Measurements from ENCODE around the gene VNN1. TPM values are rescaled to one million over a fixed set of nuclear protein-coding genes. Genes with fewer than 3 reads are reported as not detected.

The VNN1 gene
- total RNA-seq, 1 donor from 2014 or later = not detected

DNA sequence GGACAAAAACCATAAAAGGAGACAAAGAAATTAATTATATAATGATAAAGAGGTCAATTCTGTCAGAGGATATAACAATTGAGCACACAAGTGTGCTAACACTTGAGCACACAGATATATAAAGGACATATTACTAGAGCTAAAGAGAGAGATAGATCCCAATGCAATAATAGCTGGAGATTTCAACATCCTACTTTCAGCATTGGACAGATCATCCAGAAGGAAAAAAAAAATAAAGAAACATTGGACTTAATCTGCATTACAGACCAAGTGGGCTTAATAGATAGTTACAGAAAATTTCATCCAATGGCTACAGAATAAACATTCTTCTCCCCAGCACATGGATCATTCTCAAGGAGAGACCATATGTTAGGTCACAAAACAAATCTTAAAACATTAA is 9.9 kb downstream of the VNN1 start:
- TF ChIP-seq, protein P1, sequence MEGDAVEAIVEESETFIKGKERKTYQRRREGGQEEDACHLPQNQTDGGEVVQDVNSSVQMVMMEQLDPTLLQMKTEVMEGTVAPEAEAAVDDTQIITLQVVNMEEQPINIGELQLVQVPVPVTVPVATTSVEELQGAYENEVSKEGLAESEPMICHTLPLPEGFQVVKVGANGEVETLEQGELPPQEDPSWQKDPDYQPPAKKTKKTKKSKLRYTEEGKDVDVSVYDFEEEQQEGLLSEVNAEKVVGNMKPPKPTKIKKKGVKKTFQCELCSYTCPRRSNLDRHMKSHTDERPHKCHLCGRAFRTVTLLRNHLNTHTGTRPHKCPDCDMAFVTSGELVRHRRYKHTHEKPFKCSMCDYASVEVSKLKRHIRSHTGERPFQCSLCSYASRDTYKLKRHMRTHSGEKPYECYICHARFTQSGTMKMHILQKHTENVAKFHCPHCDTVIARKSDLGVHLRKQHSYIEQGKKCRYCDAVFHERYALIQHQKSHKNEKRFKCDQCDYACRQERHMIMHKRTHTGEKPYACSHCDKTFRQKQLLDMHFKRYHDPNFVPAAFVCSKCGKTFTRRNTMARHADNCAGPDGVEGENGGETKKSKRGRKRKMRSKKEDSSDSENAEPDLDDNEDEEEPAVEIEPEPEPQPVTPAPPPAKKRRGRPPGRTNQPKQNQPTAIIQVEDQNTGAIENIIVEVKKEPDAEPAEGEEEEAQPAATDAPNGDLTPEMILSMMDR (IDR thresholded peaks at IDR 0.05) = no peak
- Mint-ChIP-seq H3K27ac (ENCODE audit: unreplicated experiment) (no peak overlapping the region), H3K4me3 (ENCODE audit: unreplicated experiment) (no peak overlapping the region), H3K36me3 (ENCODE audit: unreplicated experiment) (no peaks in the 10 kb centered on the region), H3K4me1 (ENCODE audit: unreplicated experiment) (no peaks in the 10 kb centered on the region), H3K27me3 (ENCODE audit: unreplicated experiment) (peaks cover 18% of the 10 kb centered on the region), H3K9me3 (ENCODE audit: unreplicated experiment) (peaks cover 18% of the 10 kb centered on the region)
- no peak for DNase-seq (ENCODE audit: extremely low spot score, unreplicated experiment)

DNA sequence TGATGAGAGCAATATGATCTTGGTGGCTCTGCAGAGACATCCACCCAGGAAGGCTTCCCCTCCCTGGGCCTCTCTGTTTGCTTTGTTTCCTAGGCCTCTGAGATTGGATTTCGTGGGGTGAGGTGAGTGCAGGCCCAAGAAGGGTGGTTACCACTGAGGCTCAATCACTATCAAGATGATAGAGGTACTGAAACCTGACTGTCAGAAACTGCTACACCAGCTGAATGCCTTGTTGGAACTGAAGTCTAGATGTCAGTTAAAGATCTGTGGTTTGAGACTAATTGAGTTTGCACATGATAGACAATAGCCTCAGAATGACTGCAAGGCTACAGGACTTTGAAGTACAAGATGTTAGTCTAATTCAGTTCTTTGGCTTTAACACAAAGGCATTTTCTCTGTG is 15.2 kb downstream of the VNN1 start:
- DNase-seq (ENCODE audit: extremely low spot score, unreplicated experiment) = no peak
- Mint-ChIP-seq H3K36me3 (ENCODE audit: unreplicated experiment) (no peaks in the 10 kb centered on the region), H3K4me1 (ENCODE audit: unreplicated experiment) (no peaks in the 10 kb centered on the region), H3K27ac (ENCODE audit: unreplicated experiment) (no peak overlapping the region), H3K27me3 (ENCODE audit: unreplicated experiment) (peaks cover 12% of the 10 kb centered on the region), H3K4me3 (ENCODE audit: unreplicated experiment) (no peak overlapping the region), H3K9me3 (ENCODE audit: unreplicated experiment) (peaks cover 10% of the 10 kb centered on the region)
- TF ChIP-seq, protein P1 (IDR thresholded peaks at IDR 0.05) = no peak

DNA sequence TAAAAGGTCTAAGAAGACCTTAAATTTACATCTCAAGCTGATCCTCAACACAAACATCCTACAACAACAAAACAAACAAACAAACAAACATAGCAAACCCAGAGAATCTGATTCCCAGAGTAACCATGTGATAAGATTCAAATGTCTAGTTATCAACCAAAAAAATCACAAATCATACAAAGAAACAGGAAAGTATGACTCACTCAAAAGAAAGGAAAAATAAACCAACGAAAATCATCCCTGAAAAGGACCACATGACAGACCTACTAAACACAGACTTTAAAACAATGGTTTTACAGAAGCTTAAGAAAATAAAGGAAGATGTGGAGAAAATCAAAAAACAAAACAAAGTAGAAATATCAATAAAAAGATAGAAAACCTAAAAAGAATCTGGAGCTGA is 18.1 kb downstream of the VNN1 start:
- no peaks in the 10 kb centered on the region for H3K36me3 Mint-ChIP-seq (ENCODE audit: unreplicated experiment)
- peaks cover 10% of the 10 kb centered on the region for H3K9me3 Mint-ChIP-seq (ENCODE audit: unreplicated experiment)
- H3K4me1 Mint-ChIP-seq (ENCODE audit: unreplicated experiment) = no peaks in the 10 kb centered on the region
- no peak for DNase-seq (ENCODE audit: extremely low spot score, unreplicated experiment)
- no peak overlapping the region for H3K4me3 Mint-ChIP-seq (ENCODE audit: unreplicated experiment)
- TF ChIP-seq, protein P1 (IDR thresholded peaks at IDR 0.05) = no peak
- H3K27ac Mint-ChIP-seq (ENCODE audit: unreplicated experiment) = no peak overlapping the region
- H3K27me3 Mint-ChIP-seq (ENCODE audit: unreplicated experiment) = peaks cover 12% of the 10 kb centered on the region

DNA sequence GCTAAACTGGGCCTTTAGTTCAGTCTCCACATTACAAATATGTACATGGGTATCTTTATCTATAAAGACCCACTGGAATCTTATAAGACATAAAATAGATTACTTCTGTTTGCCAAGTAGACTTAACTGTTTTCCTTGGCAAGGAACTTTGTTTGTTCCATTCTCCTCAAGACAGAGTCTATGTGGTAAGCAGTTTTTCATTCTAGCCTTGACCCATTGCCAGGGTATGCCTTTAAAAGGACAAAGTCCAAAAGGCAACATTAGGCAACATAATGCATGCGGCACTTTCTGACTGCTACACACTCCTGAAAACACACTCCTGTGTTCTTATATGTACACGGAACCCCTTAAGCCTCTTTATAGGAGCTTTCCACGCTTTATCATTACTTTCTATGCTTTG is 20.4 kb downstream of the VNN1 start:
- H3K9me3 Mint-ChIP-seq (ENCODE audit: unreplicated experiment) = peaks cover 10% of the 10 kb centered on the region
- no peak overlapping the region for H3K27ac Mint-ChIP-seq (ENCODE audit: unreplicated experiment)
- no peaks in the 10 kb centered on the region for H3K36me3 Mint-ChIP-seq (ENCODE audit: unreplicated experiment)
- no peak overlapping the region for H3K4me3 Mint-ChIP-seq (ENCODE audit: unreplicated experiment)
- TF ChIP-seq, protein P1 (IDR thresholded peaks at IDR 0.05) = no peak
- no peak for DNase-seq (ENCODE audit: extremely low spot score, unreplicated experiment)
- peaks cover 28% of the 10 kb centered on the region for H3K27me3 Mint-ChIP-seq (ENCODE audit: unreplicated experiment)
- H3K4me1 Mint-ChIP-seq (ENCODE audit: unreplicated experiment) = no peaks in the 10 kb centered on the region

DNA sequence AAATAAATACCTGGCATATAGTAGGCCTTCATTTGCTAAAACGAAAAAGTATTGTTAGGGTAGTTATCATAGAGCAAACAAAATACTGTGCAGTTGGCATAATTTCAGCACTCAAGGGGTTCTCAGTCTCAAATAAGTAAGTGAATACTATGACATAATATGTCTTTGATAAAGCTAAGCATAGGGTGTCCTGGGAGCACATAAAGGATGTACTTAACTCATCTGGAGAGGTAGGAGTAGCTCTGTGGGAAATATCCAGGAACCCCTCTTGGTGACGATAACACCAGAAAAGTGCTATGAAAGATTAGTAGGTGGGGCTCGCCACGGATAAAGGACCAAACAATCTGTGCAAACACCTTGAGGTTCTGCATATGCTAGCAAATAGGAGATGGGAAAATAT is 23.2 kb downstream of the VNN1 start:
- no peak for DNase-seq (ENCODE audit: extremely low spot score, unreplicated experiment)
- H3K4me3 Mint-ChIP-seq (ENCODE audit: unreplicated experiment) = no peak overlapping the region
- peaks cover 39% of the 10 kb centered on the region for H3K27me3 Mint-ChIP-seq (ENCODE audit: unreplicated experiment)
- H3K36me3 Mint-ChIP-seq (ENCODE audit: unreplicated experiment) = no peaks in the 10 kb centered on the region
- no peaks in the 10 kb centered on the region for H3K4me1 Mint-ChIP-seq (ENCODE audit: unreplicated experiment)
- peaks cover 2% of the 10 kb centered on the region for H3K9me3 Mint-ChIP-seq (ENCODE audit: unreplicated experiment)
- TF ChIP-seq, protein P1 (IDR thresholded peaks at IDR 0.05) = no peak
- H3K27ac Mint-ChIP-seq (ENCODE audit: unreplicated experiment) = no peak overlapping the region

All from osteocyte (in vitro differentiated cells).